Fibroblast of lung (primary cell): ENCODE results near the gene TBX6. TPM values are rescaled to one million over a fixed set of nuclear protein-coding genes. Genes with fewer than 3 reads are reported as not detected.
A peak's percentile ranks its signal among the peaks of the same experiment; 100 is the strongest.

Experiments
- DNase-seq, 2 donors: peaks; one replicate each; pipeline versions ENCODE4 v3.0.0 to v3.0.0-alpha.2; 2010; ENCODE audit warnings: low read depth in 2 of 2
- H2AFZ ChIP-seq: 2 replicates; pipeline ENCODE4 v1.5.1; 2012; ENCODE audit warnings: low read length, control low read depth, inconsistent platforms
- H3K27ac ChIP-seq: 2 replicates; pipeline ENCODE4 v1.5.1; 2011; ENCODE audit warnings: low read length, control low read depth; ENCODE audit not compliant: insufficient read depth
- H3K27me3 ChIP-seq: 2 replicates; pipeline ENCODE4 v1.5.1; 2011; ENCODE audit warnings: mild to moderate bottlenecking, low read length; ENCODE audit not compliant: control insufficient read depth, insufficient read depth
- H3K36me3 ChIP-seq: 2 replicates; pipeline ENCODE4 v1.5.1; 2011; ENCODE audit warnings: low read length; ENCODE audit not compliant: control insufficient read depth, insufficient read depth
- H3K4me1 ChIP-seq: 2 replicates; pipeline ENCODE4 v1.5.1; 2011; ENCODE audit warnings: low read length; ENCODE audit not compliant: control insufficient read depth, insufficient read depth; ENCODE audit errors: extremely low read depth
- H3K4me2 ChIP-seq: 2 replicates; pipeline ENCODE4 v1.5.1; 2011; ENCODE audit warnings: low read length, control low read depth; ENCODE audit not compliant: insufficient read depth; ENCODE audit errors: extremely low read depth
- H3K4me3 ChIP-seq, 4 experiments: fragments of 200-600 bp in 1 of 4; sonication (generic) in 1 of 4; replicated peaks in 1 of 4; 2 replicates each; pipeline ENCODE4 v1.5.1; 2011 to 2016; ENCODE audit warnings: low read length in 4 of 4, low read depth in 3 of 4, mild to moderate bottlenecking in 3 of 4, control low read depth in 2 of 4, inconsistent platforms in 1 of 4, mixed read lengths in 1 of 4; ENCODE audit not compliant: insufficient read depth in 1 of 4; ENCODE audit errors: control extremely low read depth in 1 of 4
- H3K79me2 ChIP-seq: 2 replicates; pipeline ENCODE4 v1.5.1; 2012; ENCODE audit warnings: mild to moderate bottlenecking, low read length, inconsistent platforms; ENCODE audit not compliant: control insufficient read depth, insufficient read depth
- H3K9ac ChIP-seq: 2 replicates; pipeline ENCODE4 v1.5.1; 2011; ENCODE audit warnings: mild to moderate bottlenecking, low read length, control low read depth; ENCODE audit not compliant: insufficient read depth
- H3K9me3 ChIP-seq: 2 replicates; pipeline ENCODE4 v1.5.1; 2012; ENCODE audit warnings: low read depth, low read length; ENCODE audit not compliant: control insufficient read depth, insufficient read depth
- H4K20me1 ChIP-seq: 2 replicates; pipeline ENCODE4 v1.5.1; 2011; ENCODE audit warnings: low read length; ENCODE audit not compliant: control insufficient read depth, insufficient read depth; ENCODE audit errors: extremely low read depth
- EZH2 ChIP-seq: IDR thresholded peaks from 2 replicates; pipeline ENCODE4 v1.5.1; 2012; ENCODE audit warnings: low read length, control low read depth, mild to moderate bottlenecking; ENCODE audit errors: missing control alignments
- polyA plus RNA-seq, 2 donors: library from polyadenylated mRNA; depleted of rRNA in 1 of 2; stranded (reverse) in 1 of 2; unstranded in 1 of 2; fragments of >200 nt; gene quantifications; 2 replicates each; pipeline ENCODE4 v1.2.1, GENCODE V29; 2011 to 2012; ENCODE audit warnings: missing spikeins in 1 of 2
- total RNA-seq: library from RNA; depleted of rRNA; stranded (reverse); fragments of >200 nt; gene quantifications from 2 replicates; pipeline ENCODE4 v1.2.1, GENCODE V29; 2014
- TF ChIP-seq, protein P1 (sequence below), 2 donors: IDR thresholded peaks in 1 of 2; conservative IDR thresholded peaks in 1 of 2; 1 replicate in 1 of 2; 2 replicates in 1 of 2; pipeline ENCODE4 v1.5.1; 2011 to 2012; ENCODE audit warnings: low read length in 2 of 2, control low read depth in 1 of 2, inconsistent platforms in 1 of 2, low read depth in 1 of 2, mild to moderate bottlenecking in 1 of 2

The TBX6 gene
- total and polyA plus RNA-seq, 2 donors (not counting 1 experiment from before 2014, with no cell fraction given), result 0.33 TPM; not detected in 1

- H4K20me1 ChIP-seq, result no peaks in the 10 kb centered on the region
- TF ChIP-seq, protein P1, sequence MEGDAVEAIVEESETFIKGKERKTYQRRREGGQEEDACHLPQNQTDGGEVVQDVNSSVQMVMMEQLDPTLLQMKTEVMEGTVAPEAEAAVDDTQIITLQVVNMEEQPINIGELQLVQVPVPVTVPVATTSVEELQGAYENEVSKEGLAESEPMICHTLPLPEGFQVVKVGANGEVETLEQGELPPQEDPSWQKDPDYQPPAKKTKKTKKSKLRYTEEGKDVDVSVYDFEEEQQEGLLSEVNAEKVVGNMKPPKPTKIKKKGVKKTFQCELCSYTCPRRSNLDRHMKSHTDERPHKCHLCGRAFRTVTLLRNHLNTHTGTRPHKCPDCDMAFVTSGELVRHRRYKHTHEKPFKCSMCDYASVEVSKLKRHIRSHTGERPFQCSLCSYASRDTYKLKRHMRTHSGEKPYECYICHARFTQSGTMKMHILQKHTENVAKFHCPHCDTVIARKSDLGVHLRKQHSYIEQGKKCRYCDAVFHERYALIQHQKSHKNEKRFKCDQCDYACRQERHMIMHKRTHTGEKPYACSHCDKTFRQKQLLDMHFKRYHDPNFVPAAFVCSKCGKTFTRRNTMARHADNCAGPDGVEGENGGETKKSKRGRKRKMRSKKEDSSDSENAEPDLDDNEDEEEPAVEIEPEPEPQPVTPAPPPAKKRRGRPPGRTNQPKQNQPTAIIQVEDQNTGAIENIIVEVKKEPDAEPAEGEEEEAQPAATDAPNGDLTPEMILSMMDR (conservative IDR thresholded peaks at IDR 0.05 in 1 of 2, IDR thresholded peaks at IDR 0.05 in 1 of 2; ENCODE audit: low read depth in 1 of 2, low read length in 2 of 2), result peak; percentile 45 to 58
- TF ChIP-seq EZH2, result no peak
- H3K4me1 ChIP-seq, result peaks cover 28% of the 10 kb centered on the region
- no peak overlapping the region for H2AFZ ChIP-seq
- H3K9ac ChIP-seq, result no peak overlapping the region
- no peak for DNase-seq
- peak overlapping the region in 2 of 4 experiments; percentile 20 to 36 for H3K4me3 ChIP-seq
- peaks cover 36% of the 10 kb centered on the region for H3K36me3 ChIP-seq
- H3K79me2 ChIP-seq, result peaks cover 50% of the 10 kb centered on the region
- H3K4me2 ChIP-seq, result peak overlapping the region; percentile 70
- H3K27me3 ChIP-seq, result no peaks in the 10 kb centered on the region
- no peaks in the 10 kb centered on the region for H3K9me3 ChIP-seq
- peak overlapping the region; percentile 23 for H3K27ac ChIP-seq
Measured at GRCh38 chr16:30068750-30069610, 22.7 kb downstream of the TBX6 start.

DNA sequence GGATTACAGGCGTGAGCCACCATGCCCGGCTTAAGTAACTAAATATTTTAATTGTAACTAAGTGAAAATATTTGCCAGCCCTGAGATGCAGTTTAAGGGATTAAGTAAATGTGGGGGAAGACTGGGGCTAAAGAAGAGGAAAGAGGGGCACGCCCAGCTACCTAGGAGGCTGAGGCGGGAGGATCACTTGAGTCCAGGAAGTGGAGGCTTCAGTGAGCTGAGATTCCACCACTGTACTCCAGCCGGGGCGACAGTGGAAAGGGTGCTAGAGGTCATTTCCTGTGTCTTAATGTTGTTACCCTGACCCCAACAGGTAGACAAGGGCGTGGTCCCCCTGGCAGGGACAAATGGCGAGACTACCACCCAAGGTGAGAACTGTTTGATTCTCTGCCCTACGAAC is 23.4 kb downstream of the TBX6 start:
- Histone ChIP-seq H3K4me2 (peak overlapping the region; percentile 70), H3K27me3 (no peaks in the 10 kb centered on the region), H3K9me3 (no peaks in the 10 kb centered on the region), H3K36me3 (peaks cover 36% of the 10 kb centered on the region), H4K20me1 (no peaks in the 10 kb centered on the region), H3K9ac (no peak overlapping the region), H3K27ac (peak overlapping the region; percentile 17), H3K4me3 (peak overlapping the region in 1 of 4 experiments; percentile 0), H3K79me2 (peaks cover 50% of the 10 kb centered on the region), H2AFZ (no peak overlapping the region), H3K4me1 (peaks cover 34% of the 10 kb centered on the region)
- TF ChIP-seq EZH2, result no peak
- TF ChIP-seq, protein P1 (conservative IDR thresholded peaks at IDR 0.05 in 1 of 2, IDR thresholded peaks at IDR 0.05 in 1 of 2; ENCODE audit: low read depth in 1 of 2, low read length in 2 of 2), result no peak
- no peak for DNase-seq

- Histone ChIP-seq H2AFZ (no peak overlapping the region), H3K9me3 (no peaks in the 10 kb centered on the region), H3K27me3 (no peaks in the 10 kb centered on the region), H3K36me3 (peaks cover 36% of the 10 kb centered on the region), H3K27ac (peak overlapping the region; percentile 99), H3K79me2 (peaks cover 50% of the 10 kb centered on the region), H4K20me1 (no peaks in the 10 kb centered on the region), H3K4me3 (peak overlapping the region; percentile 80 to 97 (median 92)), H3K4me1 (peaks cover 34% of the 10 kb centered on the region), H3K4me2 (peak overlapping the region; percentile 90), H3K9ac (peak overlapping the region; percentile 4)
- no peak for DNase-seq
- no peak for TF ChIP-seq EZH2
- TF ChIP-seq, protein P1 (conservative IDR thresholded peaks at IDR 0.05 in 1 of 2, IDR thresholded peaks at IDR 0.05 in 1 of 2; ENCODE audit: low read depth in 1 of 2, low read length in 2 of 2), result no peak
Measured at GRCh38 chr16:30067584-30067916, 24.2 kb downstream of the TBX6 start.
